Transverse colon (tissue), 4 donors: ENCODE data around the gene INSRR.

Experiments
- EP300 ChIP-seq: sonication (generic); formaldehyde crosslinking; IDR thresholded peaks from one replicate; pipeline ENCODE4 v1.6.1; 2017; ENCODE audit warnings: antibody characterized with exemption, low read depth
- POLR2AphosphoS5 ChIP-seq, 3 donors: sonication (generic); formaldehyde crosslinking; IDR thresholded peaks; one replicate each; pipeline ENCODE4 v1.6.1; 2016; ENCODE audit warnings: antibody characterized with exemption in 3 of 3
- TF ChIP-seq, protein P1 (sequence below), 5 experiments: fragments of 200-600 bp in 3 of 5; fragments of 450-650 bp in 2 of 5; sonication (generic) in 3 of 5; IDR thresholded peaks; 1 replicate in 2 of 5; 2 replicates in 3 of 5; pipeline ENCODE4 v1.5.1; 2016 to 2017; ENCODE audit warnings: antibody characterized with exemption in 5 of 5, inconsistent platforms in 3 of 5, mild to moderate bottlenecking in 2 of 5, moderate library complexity in 1 of 5

DNA sequence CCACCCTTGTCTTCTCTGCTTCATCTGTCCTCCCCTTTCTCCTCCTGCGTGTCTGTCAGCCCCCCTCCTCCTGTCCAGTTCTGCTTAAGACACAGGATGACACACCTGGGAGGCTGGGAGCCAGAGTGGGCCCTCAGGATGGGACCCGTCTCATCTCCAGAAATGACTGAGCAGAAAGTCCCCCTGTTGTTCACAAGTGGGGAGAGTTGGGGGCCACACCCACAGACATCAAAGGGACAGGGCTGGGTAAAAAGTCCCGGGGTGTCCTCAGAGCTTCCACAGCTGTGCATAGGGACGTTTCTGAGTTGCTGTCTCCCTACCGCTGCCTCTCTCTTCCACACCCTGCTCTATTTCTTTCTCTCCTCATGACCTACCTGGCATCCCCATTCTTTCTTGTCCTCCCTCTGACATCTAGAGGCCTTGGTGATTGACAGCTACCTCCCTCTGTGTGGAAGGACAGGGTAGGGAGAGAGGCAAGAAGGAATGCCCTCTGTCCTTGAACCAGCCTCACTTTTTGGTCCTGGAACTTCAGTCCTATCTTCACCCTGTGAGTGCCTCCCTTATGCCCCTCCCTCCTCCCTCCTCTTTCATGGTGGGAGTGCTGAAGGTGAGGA, 22.8 kb downstream of the INSRR start:
- no peak for TF ChIP-seq POLR2AphosphoS5 (IDR thresholded peaks at IDR 0.05)
- TF ChIP-seq, protein P1, sequence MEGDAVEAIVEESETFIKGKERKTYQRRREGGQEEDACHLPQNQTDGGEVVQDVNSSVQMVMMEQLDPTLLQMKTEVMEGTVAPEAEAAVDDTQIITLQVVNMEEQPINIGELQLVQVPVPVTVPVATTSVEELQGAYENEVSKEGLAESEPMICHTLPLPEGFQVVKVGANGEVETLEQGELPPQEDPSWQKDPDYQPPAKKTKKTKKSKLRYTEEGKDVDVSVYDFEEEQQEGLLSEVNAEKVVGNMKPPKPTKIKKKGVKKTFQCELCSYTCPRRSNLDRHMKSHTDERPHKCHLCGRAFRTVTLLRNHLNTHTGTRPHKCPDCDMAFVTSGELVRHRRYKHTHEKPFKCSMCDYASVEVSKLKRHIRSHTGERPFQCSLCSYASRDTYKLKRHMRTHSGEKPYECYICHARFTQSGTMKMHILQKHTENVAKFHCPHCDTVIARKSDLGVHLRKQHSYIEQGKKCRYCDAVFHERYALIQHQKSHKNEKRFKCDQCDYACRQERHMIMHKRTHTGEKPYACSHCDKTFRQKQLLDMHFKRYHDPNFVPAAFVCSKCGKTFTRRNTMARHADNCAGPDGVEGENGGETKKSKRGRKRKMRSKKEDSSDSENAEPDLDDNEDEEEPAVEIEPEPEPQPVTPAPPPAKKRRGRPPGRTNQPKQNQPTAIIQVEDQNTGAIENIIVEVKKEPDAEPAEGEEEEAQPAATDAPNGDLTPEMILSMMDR (IDR thresholded peaks at IDR 0.05) = no peak
- TF ChIP-seq EP300 = no peak
